ENCODE measurements around the gene SLC6A2.

The SLC6A2 gene

GRCh38 chr16:55647343-55647742 is 8.4 kb upstream of the SLC6A2 start:
- TF ChIP-seq CTCF (IDR thresholded peaks at IDR 0.05; ENCODE audit: insufficient read depth, low read depth, low read length, missing control alignments) = no peak
- DNase-seq (ENCODE audit: low read depth) = no peak
- H3K4me3 ChIP-seq (ENCODE audit: low read length) = no peak overlapping the region

GRCh38 chr16:55647798-55648197 is 8.0 kb upstream of the SLC6A2 start:
- no peak for DNase-seq (ENCODE audit: low read depth)
- H3K4me3 ChIP-seq (ENCODE audit: low read length) = no peak overlapping the region
- TF ChIP-seq CTCF (IDR thresholded peaks at IDR 0.05; ENCODE audit: insufficient read depth, low read depth, low read length, missing control alignments) = peak; percentile 3

GRCh38 chr16:55651841-55652824 is 3.7 kb upstream of the SLC6A2 start:
- no peak for DNase-seq (ENCODE audit: low read depth)
- H3K4me3 ChIP-seq (ENCODE audit: low read length) = no peak overlapping the region
- TF ChIP-seq CTCF (IDR thresholded peaks at IDR 0.05; ENCODE audit: insufficient read depth, low read depth, low read length, missing control alignments) = no peak

DNA sequence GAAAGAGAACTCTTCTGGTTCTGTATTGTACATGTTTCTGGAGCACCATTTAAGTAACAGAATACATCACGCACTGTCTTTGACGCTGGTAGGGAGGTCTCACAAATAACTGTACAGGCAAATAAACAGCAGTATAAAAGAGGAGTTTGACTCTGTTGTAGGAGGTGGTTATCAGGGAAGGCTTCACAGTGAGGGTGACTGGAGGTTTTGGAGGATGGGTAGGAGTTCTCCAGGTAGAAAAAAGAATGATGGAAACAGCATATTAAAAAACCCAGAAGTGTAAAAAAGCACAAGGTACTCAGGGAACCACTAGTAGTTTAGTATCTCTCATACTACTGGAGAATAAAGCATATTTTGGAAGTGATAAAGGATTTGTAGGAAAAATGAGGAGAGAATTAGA is 2.7 kb upstream of the SLC6A2 start:
- no peak for TF ChIP-seq CTCF (IDR thresholded peaks at IDR 0.05; ENCODE audit: insufficient read depth, low read depth, low read length, missing control alignments)
- no peak overlapping the region for H3K4me3 ChIP-seq (ENCODE audit: low read length)
- no peak for DNase-seq (ENCODE audit: low read depth)

- no peak for DNase-seq (ENCODE audit: low read depth)
- H3K4me3 ChIP-seq (ENCODE audit: low read length) = peak overlapping the region; percentile 27
- no peak for TF ChIP-seq CTCF (IDR thresholded peaks at IDR 0.05; ENCODE audit: insufficient read depth, low read depth, low read length, missing control alignments)
Measured at GRCh38 chr16:55655381-55655896, 349 bp upstream of the SLC6A2 start.

- TF ChIP-seq CTCF (IDR thresholded peaks at IDR 0.05; ENCODE audit: insufficient read depth, low read depth, low read length, missing control alignments) = no peak
Measured at GRCh38 chr16:55656691-55657092, 904 bp downstream of the SLC6A2 start.

More at GRCh38 chr16:55656691-55657092, 904 bp downstream of the SLC6A2 start:
- peak overlapping the region; percentile 38 for H3K4me3 ChIP-seq (ENCODE audit: low read length)
- peak; percentile 13 for DNase-seq (ENCODE audit: low read depth)

All from epithelial cell of esophagus (primary cell).